Small intestine (tissue), 7 donors: ENCODE measurements around the gene CLIP4. TPM values are rescaled to one million over a fixed set of nuclear protein-coding genes. Genes with fewer than 3 reads are reported as not detected.

Experiments
- DNase-seq, 2 donors: peaks; one replicate each; pipeline versions ENCODE4 v3.0.0 to v3.0.0-alpha.2; 2013
- FAIRE-seq: peaks from 2 replicates; lab custom pipeline; 2012; peaks lifted over from hg19 to GRCh38; lab: Jason Lieb, UNC
- H3K27ac ChIP-seq, 3 donors: one replicate each; pipeline ENCODE4 v1.5.1; 2013; ENCODE audit warnings: low read length in 2 of 3, mild to moderate bottlenecking in 2 of 3, control low read depth in 1 of 3, inconsistent platforms in 1 of 3, low read depth in 1 of 3, moderate library complexity in 1 of 3
- H3K27me3 ChIP-seq, 3 donors: one replicate each; pipeline ENCODE4 v1.6.1; 2013; ENCODE audit warnings: low read length in 3 of 3, inconsistent platforms in 1 of 3; ENCODE audit not compliant: control insufficient read depth in 3 of 3, insufficient read depth in 3 of 3
- H3K36me3 ChIP-seq, 3 donors: one replicate each; pipeline ENCODE4 v1.6.1; 2013; ENCODE audit warnings: low read length in 3 of 3, inconsistent platforms in 1 of 3, low read depth in 1 of 3, mild to moderate bottlenecking in 1 of 3, moderate library complexity in 1 of 3; ENCODE audit not compliant: control insufficient read depth in 3 of 3, insufficient read depth in 2 of 3
- H3K4me1 ChIP-seq, 3 donors: one replicate each; pipeline ENCODE4 v1.6.1; 2013; ENCODE audit warnings: low read length in 2 of 3, inconsistent platforms in 1 of 3, low read depth in 1 of 3, mild to moderate bottlenecking in 1 of 3, moderate library complexity in 1 of 3; ENCODE audit not compliant: control insufficient read depth in 3 of 3, insufficient read depth in 2 of 3
- H3K4me3 ChIP-seq, 3 donors: one replicate each; pipeline ENCODE4 v1.5.1; 2013; ENCODE audit warnings: low read length in 3 of 3, control low read depth in 1 of 3, inconsistent platforms in 1 of 3, low read depth in 1 of 3, mild to moderate bottlenecking in 1 of 3, moderate library complexity in 1 of 3
- H3K9me3 ChIP-seq, 2 donors: one replicate each; pipeline ENCODE4 v1.6.1; 2013; ENCODE audit warnings: low read depth in 1 of 2, low read length in 1 of 2; ENCODE audit not compliant: control insufficient read depth in 2 of 2, insufficient read depth in 1 of 2
- WGBS, 3 donors: extraction: QIAGEN DNeasy Blood & Tissue Kit; methylation state at CpG; one replicate each; pipeline ENCODE4 v1.1.7; 2013; 5-methylcytosine and 5-hydroxymethylcytosine counted together
- polyA plus RNA-seq, 4 donors: library from polyadenylated mRNA; stranded (reverse) in 3 of 4; unstranded in 1 of 4; fragments of 200-250 nt in 3 of 4; fragments of 120-200 nt in 1 of 4; gene quantifications; one replicate each; pipeline versions ENCODE4 v1.2.1 to v1.2.3, GENCODE V29; 2013
- donor health status: healthy with polysubstance abuse.
- donor health status: control.
- donor health status: control.
- donor health status: Bipolar disorder and iron deficiency.
- donor health status: healthy.

CLIP4 gene
- polyA plus RNA-seq, 4 donors = 0.52 to 5.8 (median 1.1) TPM

- H3K4me1 ChIP-seq = peaks cover 0 to 2% (median 0%) of the 10 kb centered on the region in 3 donors
- peak overlapping the region; percentile 43 to 60 (median 54) for H3K4me3 ChIP-seq
- WGBS, 3 donors = 7 to 13% (median 9%) methylated on average over 45 to 53 of the region's 53 CpGs
- H3K9me3 ChIP-seq = no peaks in the 10 kb centered on the region
- FAIRE-seq = no peak
- H3K27ac ChIP-seq = peak overlapping the region; percentile 42 to 95 (median 67)
- DNase-seq = peak; percentile 22 to 65
- peaks cover 0 to 29% (median 2%) of the 10 kb centered on the region in 3 donors for H3K27me3 ChIP-seq
- H3K36me3 ChIP-seq = no peaks in the 10 kb centered on the region
Observed at GRCh38 chr2:29115797-29116781, 874 bp downstream of the CLIP4 start.

- FAIRE-seq (no peak), DNase-seq (no peak)
- peaks cover 0 to 2% (median 0%) of the 10 kb centered on the region in 3 donors for H3K4me1 ChIP-seq
- no peaks in the 10 kb centered on the region for H3K9me3 ChIP-seq
- H3K36me3 ChIP-seq = no peaks in the 10 kb centered on the region
- no peak overlapping the region for H3K27ac ChIP-seq
- H3K27me3 ChIP-seq = peaks cover 0 to 29% (median 2%) of the 10 kb centered on the region in 3 donors
- H3K4me3 ChIP-seq = no peak overlapping the region
- 49 to 69% (median 56%) methylated on average over 2 of the region's 2 CpGs for WGBS, 3 donors
Observed at GRCh38 chr2:29117636-29118303, 2.6 kb downstream of the CLIP4 start.

- peaks cover 0 to 21% (median under 1%) of the 10 kb centered on the region in 3 donors for H3K27me3 ChIP-seq
- WGBS, 3 donors = 56 to 74% (median 65%) methylated on average over 4 of the region's 4 CpGs
- peaks cover 0 to 2% (median 0%) of the 10 kb centered on the region in 3 donors for H3K4me1 ChIP-seq
- FAIRE-seq (no peak), DNase-seq (no peak)
- no peaks in the 10 kb centered on the region for H3K36me3 ChIP-seq
- H3K9me3 ChIP-seq = peaks cover 0 to 4% of the 10 kb centered on the region in 2 donors
- no peak overlapping the region for H3K4me3 ChIP-seq
- H3K27ac ChIP-seq = no peak overlapping the region
Observed at GRCh38 chr2:29119211-29119610, 4.0 kb downstream of the CLIP4 start.

- no peaks in the 10 kb centered on the region for H3K36me3 ChIP-seq
- DNase-seq = no peak
- H3K27me3 ChIP-seq = peaks cover 0 to 12% (median 0%) of the 10 kb centered on the region in 3 donors
- FAIRE-seq = no peak
- H3K27ac ChIP-seq = no peak overlapping the region
- no peak overlapping the region for H3K4me3 ChIP-seq
- peaks cover 0 to 4% of the 10 kb centered on the region in 2 donors for H3K9me3 ChIP-seq
- WGBS, 3 donors = 88 to 96% (median 93%) methylated on average over 2 of the region's 2 CpGs
- peaks cover 0 to 2% (median 0%) of the 10 kb centered on the region in 3 donors for H3K4me1 ChIP-seq
Observed at GRCh38 chr2:29120846-29121245, 5.6 kb downstream of the CLIP4 start.

DNA sequence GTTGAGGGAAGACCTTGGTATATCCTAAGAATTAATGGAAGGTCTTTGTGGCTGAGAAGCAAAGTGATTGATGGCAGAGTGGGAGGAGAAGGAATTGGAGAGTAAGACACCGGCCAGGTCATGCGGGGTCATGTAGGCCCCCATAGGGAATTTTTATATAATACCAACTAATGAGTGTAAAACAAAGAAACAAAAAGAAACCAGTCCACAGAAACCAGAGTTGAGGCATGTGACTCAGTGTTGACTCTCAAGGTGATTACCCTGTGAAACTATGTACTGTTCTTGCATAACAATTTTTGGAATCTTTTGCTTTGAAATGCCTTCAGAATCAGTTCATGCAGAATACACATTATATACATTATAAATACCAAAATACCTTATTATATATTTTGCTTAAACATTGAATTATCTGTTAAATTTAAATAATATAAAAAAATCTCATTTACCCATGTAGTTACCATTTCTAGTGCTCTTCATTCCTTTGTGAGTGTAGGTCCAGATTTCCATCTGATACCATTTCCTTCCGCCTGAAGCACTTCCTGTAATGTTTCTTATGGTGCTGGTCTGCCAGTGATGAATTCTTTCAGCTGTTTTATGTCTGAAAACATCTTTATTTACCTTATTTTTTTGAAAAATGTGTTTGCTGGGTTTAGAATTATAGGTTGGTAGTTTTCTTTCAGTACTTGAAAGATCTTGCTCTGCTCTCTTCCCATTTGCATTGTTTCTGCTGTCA, 8.6 kb downstream of the CLIP4 start:
- H3K4me1 ChIP-seq = peaks cover 0 to 2% (median 0%) of the 10 kb centered on the region in 3 donors
- no peaks in the 10 kb centered on the region for H3K36me3 ChIP-seq
- DNase-seq (no peak), FAIRE-seq (no peak)
- peaks cover 0 to 4% of the 10 kb centered on the region in 2 donors for H3K9me3 ChIP-seq
- no peak overlapping the region for H3K4me3 ChIP-seq
- H3K27ac ChIP-seq = no peak overlapping the region
- WGBS, 3 donors = 85 to 91% (median 87%) methylated on average over 3 of the region's 3 CpGs
- no peaks in the 10 kb centered on the region for H3K27me3 ChIP-seq

DNA sequence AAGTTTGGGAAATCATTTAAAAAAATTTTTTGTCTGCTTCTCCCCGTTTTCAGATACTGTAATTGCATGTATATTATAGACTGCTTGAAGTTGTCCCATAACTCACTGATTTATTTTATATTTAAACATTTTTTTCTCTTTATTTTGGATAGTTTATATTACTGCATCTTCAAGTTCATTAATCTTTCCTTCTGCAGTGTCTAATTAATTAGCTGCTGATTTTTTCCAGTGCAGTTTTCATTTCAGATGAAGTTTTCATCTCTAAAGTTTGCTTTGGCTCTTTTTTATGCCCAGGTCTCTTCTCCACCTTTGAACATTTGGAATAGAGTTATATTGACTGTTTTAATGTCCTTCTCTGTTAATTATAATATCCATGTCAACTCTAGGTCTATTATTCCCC, 9.3 kb downstream of the CLIP4 start:
- DNase-seq (no peak), FAIRE-seq (no peak)
- no peak overlapping the region for H3K4me3 ChIP-seq
- no peaks in the 10 kb centered on the region for H3K36me3 ChIP-seq
- WGBS, 3 donors = 68 to 77% (median 75%) methylated on average over 1 of the region's 1 CpG
- H3K27me3 ChIP-seq = no peaks in the 10 kb centered on the region
- H3K4me1 ChIP-seq = peaks cover 0 to 1% (median 0%) of the 10 kb centered on the region in 3 donors
- no peak overlapping the region for H3K27ac ChIP-seq
- peaks cover 0 to 4% of the 10 kb centered on the region in 2 donors for H3K9me3 ChIP-seq

DNA sequence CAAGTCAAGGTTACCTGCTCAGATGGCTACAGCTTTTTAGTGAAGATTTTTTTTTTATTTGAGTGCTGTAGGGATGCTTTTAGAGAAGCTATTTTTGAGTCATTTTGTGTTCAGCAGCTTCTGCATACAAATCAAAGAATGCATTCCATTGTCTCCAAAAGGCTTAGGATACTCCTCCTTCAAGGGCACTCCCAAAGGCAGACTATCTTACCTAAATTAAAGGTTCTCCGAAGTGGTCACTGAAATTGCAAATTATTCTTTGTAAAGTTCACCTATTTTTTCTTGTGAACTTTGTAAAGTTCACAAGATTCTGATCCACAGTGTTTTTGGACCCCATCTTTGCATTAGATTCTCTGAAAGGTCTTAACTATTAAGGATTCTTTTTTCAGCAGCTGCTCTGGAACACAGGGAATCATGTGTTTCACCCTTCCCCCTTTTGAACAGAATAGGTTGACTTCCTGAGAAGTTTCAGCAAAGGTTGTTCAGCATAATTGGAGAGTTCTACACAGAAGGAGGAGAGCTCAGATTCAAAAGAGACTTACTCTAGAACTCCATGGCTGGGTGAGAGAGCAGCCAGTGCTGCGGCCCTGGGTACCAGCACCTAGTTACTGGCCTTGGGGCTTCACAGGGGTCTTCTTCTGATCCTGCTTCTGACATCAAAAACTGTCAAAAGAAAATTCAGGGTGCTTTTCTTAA, 14.5 kb downstream of the CLIP4 start:
- Histone ChIP-seq H3K27ac (no peak overlapping the region), H3K9me3 (no peaks in the 10 kb centered on the region), H3K36me3 (no peaks in the 10 kb centered on the region), H3K27me3 (no peaks in the 10 kb centered on the region), H3K4me3 (no peak overlapping the region), H3K4me1 (no peaks in the 10 kb centered on the region)
- FAIRE-seq = no peak
- DNase-seq = no peak
- 51 to 79% (median 54%) methylated on average over 2 of the region's 2 CpGs for WGBS, 3 donors
